ENCODE results near the gene RBM28. TPM values are rescaled to one million over a fixed set of nuclear protein-coding genes. Genes with fewer than 3 reads are reported as not detected.

Gene RBM28
- total and polyA plus RNA-seq, 2 of the 8 experiments (the other 6 are each of a cell fraction or from before 2014, with no cell fraction given): 12.8 to 65.3 TPM

DNA sequence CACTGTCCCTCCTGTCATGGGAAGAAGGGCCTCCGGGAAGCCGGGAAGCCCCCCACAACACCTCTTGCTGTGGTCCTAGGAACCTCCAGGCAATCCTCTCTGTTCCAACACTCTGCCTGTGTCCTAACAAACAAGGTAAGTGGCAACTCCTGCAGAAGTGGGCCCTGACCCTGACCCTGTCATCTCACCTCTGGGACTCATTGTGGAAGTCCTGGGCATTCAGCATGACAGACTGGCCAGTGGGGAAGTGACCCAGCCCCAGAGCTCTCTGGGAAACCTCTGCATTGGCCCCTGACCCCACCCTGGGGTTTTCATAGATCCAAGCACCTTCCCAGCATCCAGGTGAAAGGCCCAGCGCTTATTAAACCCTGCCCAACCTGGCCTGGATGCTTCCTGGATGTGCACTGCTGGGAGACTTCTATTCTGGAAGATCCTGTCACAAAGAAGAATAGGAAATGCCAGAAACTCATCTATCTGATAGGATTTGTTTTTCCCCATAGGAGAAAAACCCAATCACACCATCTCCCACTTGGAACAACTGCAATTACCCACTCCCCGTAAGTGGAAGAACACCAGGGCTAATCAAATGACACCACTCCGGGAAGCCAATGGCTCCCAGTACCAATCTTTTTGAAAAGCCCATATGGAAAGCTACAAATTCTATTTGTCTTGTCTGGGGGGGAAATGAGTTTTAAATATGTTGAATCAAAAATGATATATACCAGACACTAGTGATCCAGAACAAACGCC, 78.4 kb downstream of the RBM28 start:
- no peaks in the 10 kb centered on the region for H3K79me2 ChIP-seq (ENCODE audit: control insufficient read depth in 1 of 2, insufficient read depth in 2 of 2, low read length in 2 of 2)
- no peak for FAIRE-seq
- TF ChIP-seq JUN (IDR thresholded peaks at IDR 0.05; ENCODE audit: low read depth, low read length) (no peak), POLR2A (IDR thresholded peaks at IDR 0.05; ENCODE audit: control extremely low read depth in 1 of 2, low read depth in 2 of 2, low read length in 2 of 2) (no peak), CHD1 (IDR thresholded peaks at IDR 0.05; ENCODE audit: low read depth, low read length) (no peak), POU5F1 (IDR thresholded peaks at IDR 0.05; ENCODE audit: low read depth, low read length) (no peak), JUND (IDR thresholded peaks at IDR 0.05; ENCODE audit: low read length) (no peak), POLR2AphosphoS5 (IDR thresholded peaks at IDR 0.05; ENCODE audit: low read depth, low read length) (no peak), MAX (IDR thresholded peaks at IDR 0.05) (no peak), TCF12 (IDR thresholded peaks at IDR 0.05; ENCODE audit: low read depth, low read length) (no peak), SP4 (IDR thresholded peaks at IDR 0.05; ENCODE audit: low read length) (no peak), BACH1 (IDR thresholded peaks at IDR 0.05; ENCODE audit: low read length) (no peak), SP2 (IDR thresholded peaks at IDR 0.05; ENCODE audit: low read length) (no peak), CHD2 (IDR thresholded peaks at IDR 0.05; ENCODE audit: low read length) (no peak), ASH2L (IDR thresholded peaks at IDR 0.05; ENCODE audit: low read length) (no peak), CBX8 (IDR thresholded peaks at IDR 0.05; ENCODE audit: borderline replicate concordance, low read depth, low read length) (no peak), GABPA (IDR thresholded peaks at IDR 0.05; ENCODE audit: borderline replicate concordance, insufficient read depth, low read length) (no peak)

More for the DNA sequence above, 78.4 kb downstream of the RBM28 start:
- WGBS, 2 experiments (ENCODE audit: extremely low coverage in 1 of 2, insufficient coverage in 1 of 2, insufficient read length in 1 of 2, insufficient replicate concordance in 2 of 2, low coverage in 1 of 2, low lambda C conversion rate in 2 of 2, missing lambda C conversion rate in 1 of 2): 93% methylated on average over 6 of the region's 6 CpGs; no CpG with 5 or more reads in 1 of the 2 experiments
- Histone ChIP-seq H3K27me3 (replicated peaks in 1 of 4; ENCODE audit: control insufficient read depth in 3 of 4, extremely low read depth in 1 of 4, insufficient read depth in 3 of 4, low read length in 3 of 4) (peaks cover 0 to 3% (median 0%) of the 10 kb centered on the region in 4 experiments; a peak in 2 of 7 replicates), H4K91ac (replicated peaks; ENCODE audit: insufficient read length, low read length) (no peak overlapping the region), H2BK120ac (replicated peaks; ENCODE audit: low read depth, low read length) (no peak overlapping the region), H3K36me3 (ENCODE audit: control insufficient read depth in 2 of 4, insufficient read depth in 4 of 4, low read length in 3 of 4) (no peaks in the 10 kb centered on the region), H2BK12ac (ENCODE audit: low read depth, low read length) (0 out of 2 replicates have a peak overlapping the region, but pooled peaks have one; percentile 1), H3K27ac (ENCODE audit: low read depth, low read length) (no peak overlapping the region), H3K14ac (ENCODE audit: insufficient read length) (no peak overlapping the region), H3K56ac (replicated peaks; ENCODE audit: insufficient read length, low read depth, low read length) (no peak overlapping the region), H4K20me1 (replicated peaks in 1 of 2; ENCODE audit: control insufficient read depth in 1 of 2, insufficient read depth in 2 of 2, low read length in 2 of 2) (no peaks in the 10 kb centered on the region), H3K4me1 (replicated peaks in 1 of 4; ENCODE audit: control insufficient read depth in 3 of 4, insufficient read depth in 4 of 4, low read length in 3 of 4) (peaks cover 4 to 26% (median 18%) of the 10 kb centered on the region in 4 experiments), H2AK5ac (ENCODE audit: low read depth, low read length) (0 out of 2 replicates have a peak overlapping the region, but pooled peaks have one; percentile 24), H3K23ac (ENCODE audit: insufficient read length) (no peak overlapping the region), H3K79me1 (ENCODE audit: low read depth, low read length) (no peaks in the 10 kb centered on the region; the same call in 1 of the 2 replicates), H2BK5ac (ENCODE audit: low read depth, low read length) (no peak overlapping the region), H3K4me2 (ENCODE audit: insufficient read depth in 1 of 2, low read depth in 2 of 2, low read length in 2 of 2) (no peak overlapping the region), H3K4me3 (ENCODE audit: extremely low read depth in 1 of 4, insufficient read depth in 2 of 4, low read depth in 3 of 4, low read length in 4 of 4) (no peak overlapping the region), H3K4ac (replicated peaks; ENCODE audit: insufficient read length, low read depth, low read length) (no peak overlapping the region), H3K9me3 (ENCODE audit: insufficient read depth in 2 of 2, low read depth in 1 of 2, low read length in 1 of 2) (no peaks in the 10 kb centered on the region), H2AFZ (ENCODE audit: low read length) (no peak overlapping the region), H2BK20ac (ENCODE audit: low read length) (no peak overlapping the region), H3K18ac (ENCODE audit: extremely low read depth, low read length) (no peak overlapping the region), H3K9ac (replicated peaks in 1 of 4; ENCODE audit: extremely low read depth in 1 of 4, low read depth in 3 of 4, low read length in 3 of 4) (no peak overlapping the region), H3K23me2 (ENCODE audit: low read depth, low read length) (no peaks in the 10 kb centered on the region; the same call in 1 of the 2 replicates), H2BK15ac (ENCODE audit: low read length) (no peak overlapping the region), H4K8ac (ENCODE audit: extremely low read depth, insufficient read depth, low read length) (no peak overlapping the region), H4K5ac (ENCODE audit: insufficient read length, low read depth, low read length) (no peak overlapping the region)
- DNase-seq (ENCODE audit: low read depth in 1 of 2, low spot score in 2 of 2): no peak
- POLR2A ChIA-PET (ENCODE audit: partially characterized antibody): no interaction called here
- CTCF ChIA-PET (ENCODE audit: partially characterized antibody): interaction anchor here (0.9 to 1.3 kb wide), 5 partner anchors 10 to 138 kb away, joined by 3 to 4 read pairs (median 3); no protein-coding TSS in a partner anchor
